ENCODE data around the gene KIF16B. TPM values are rescaled to one million over a fixed set of nuclear protein-coding genes. Genes with fewer than 3 reads are reported as not detected.

Gene KIF16B
- total and polyA plus RNA-seq, 2 donors (not counting 3 experiments of a cell fraction or from before 2014, with no cell fraction given), result 2.9 to 8.8 TPM

GRCh38 chr20:16437387-16437996 lies 135.8 kb downstream of the KIF16B start:
- CTCF ChIA-PET, result no interaction called here
- BruUV-seq (replicated peaks), result no TSS peak

More at GRCh38 chr20:16437387-16437996, 135.8 kb downstream of the KIF16B start:
- Histone ChIP-seq H4K20me1 (replicated peaks; ENCODE audit: control insufficient read depth, extremely low read depth, insufficient read depth, low read length) (no peaks in the 10 kb centered on the region), H3K27ac (ENCODE audit: insufficient read depth, low read depth, low read length) (no peak overlapping the region), H3K4me2 (ENCODE audit: insufficient read depth, low read length) (no peak overlapping the region), H3K9me1 (replicated peaks; ENCODE audit: control insufficient read depth, extremely low read depth, insufficient read depth, low read length) (no peaks in the 10 kb centered on the region), H3K4me3 (replicated peaks in 1 of 3; ENCODE audit: insufficient read depth in 1 of 3, low read depth in 1 of 3, low read length in 3 of 3) (no peak overlapping the region), H3K9me3 (replicated peaks; ENCODE audit: control insufficient read depth, insufficient read depth, low read length) (no peaks in the 10 kb centered on the region), H3K4me1 (ENCODE audit: control insufficient read depth, extremely low read depth, insufficient read depth, low read length) (no peaks in the 10 kb centered on the region), H3K36me3 (ENCODE audit: control insufficient read depth in 2 of 2, extremely low read depth in 1 of 2, insufficient read depth in 2 of 2, low read length in 2 of 2) (no peaks in the 10 kb centered on the region), H3K79me2 (ENCODE audit: control insufficient read depth, insufficient read depth, low read length) (no peaks in the 10 kb centered on the region), H3K27me3 (ENCODE audit: control insufficient read depth in 2 of 2, insufficient read depth in 2 of 2, low read length in 2 of 2) (no peaks in the 10 kb centered on the region), H3K9ac (replicated peaks; ENCODE audit: extremely low read depth, insufficient read depth, low read length) (no peak overlapping the region), H2AFZ (ENCODE audit: low read depth, low read length) (no peak overlapping the region)
- dilution Hi-C loops (cut with MboI; ENCODE audit: extremely low pct_ligation_motif_present, low sequenced_read_pairs) (no loop called here), intact Hi-C loops (cut with micrococcal nuclease) (no loop called here)
- FAIRE-seq, result no peak
- no peak for DNase-seq (ENCODE audit: low read depth, low spot score)
- no peak for TF ChIP-seq FOS (IDR thresholded peaks at IDR 0.05; ENCODE audit: borderline replicate concordance, insufficient read depth, low read length)
- no peak for TF ChIP-seq GATA2 (IDR thresholded peaks at IDR 0.05; ENCODE audit: insufficient read depth, insufficient read length, low read depth, low read length)
- TF ChIP-seq CTCF (IDR thresholded peaks at IDR 0.05; ENCODE audit: extremely low read depth in 1 of 2, insufficient read depth in 1 of 2, low read depth in 1 of 2, low read length in 2 of 2), result no peak
- no peak for TF ChIP-seq POLR2A (IDR thresholded peaks at IDR 0.05; ENCODE audit: low read depth, low read length)
- POLR2A ChIA-PET, result no interaction called here
